Parathyroid adenoma (tissue), 2 donors: Measurements from ENCODE around the gene TMEM114.
"Not testable (repeated sequence)": the region's sequence is repeated elsewhere in the genome, so short reads cannot be mapped to it uniquely, and the experiment has no call there.

Source experiments
- H2AFZ ChIP-seq: fragments of 300-600 bp; sonication (generic); one replicate; pipeline ENCODE4 v1.7.0; 2017; ENCODE audit warnings: antibody characterized with exemption, mild to moderate bottlenecking
- H3K27ac ChIP-seq: fragments of 300-600 bp; sonication (generic); one replicate; pipeline ENCODE4 v1.7.0; 2017
- H3K27me3 ChIP-seq: fragments of 300-600 bp; sonication (generic); one replicate; pipeline ENCODE4 v1.7.0; 2017; ENCODE audit warnings: low read length; ENCODE audit not compliant: control insufficient read depth, insufficient read depth
- H3K36me3 ChIP-seq: fragments of 300-600 bp; sonication (generic); one replicate; pipeline ENCODE4 v1.7.0; 2017; ENCODE audit warnings: low read length; ENCODE audit not compliant: control insufficient read depth, insufficient read depth
- H3K4me1 ChIP-seq: fragments of 300-600 bp; sonication (generic); one replicate; pipeline ENCODE4 v1.7.0; 2017; ENCODE audit warnings: control low read depth
- H3K4me2 ChIP-seq: fragments of 300-600 bp; sonication (generic); one replicate; pipeline ENCODE4 v1.7.0; 2017; ENCODE audit warnings: low read length
- H3K4me3 ChIP-seq: fragments of 300-600 bp; sonication (generic); one replicate; pipeline ENCODE4 v1.7.0; 2017; ENCODE audit warnings: low read depth, low read length
- H3K79me2 ChIP-seq: fragments of 300-600 bp; sonication (generic); one replicate; pipeline ENCODE4 v1.7.0; 2017; ENCODE audit warnings: control low read depth
- H3K9ac ChIP-seq: fragments of 300-600 bp; sonication (generic); one replicate; pipeline ENCODE4 v1.7.0; 2017; ENCODE audit warnings: mild to moderate bottlenecking
- H3K9me3 ChIP-seq: fragments of 300-600 bp; sonication (generic); one replicate; pipeline ENCODE4 v1.7.0; 2017; ENCODE audit warnings: low read length; ENCODE audit not compliant: control insufficient read depth
- TF ChIP-seq, protein P1 (sequence below): fragments of 300-600 bp; sonication (generic); IDR thresholded peaks from one replicate; pipeline ENCODE4 v1.7.0; 2017; ENCODE audit warnings: antibody characterized with exemption, mild to moderate bottlenecking
- donor health status: primary hyperparathyroidism.

Gene TMEM114

GRCh38 chr16:8572063-8572918 is 18.0 kb downstream of the TMEM114 start:
- Histone ChIP-seq H3K27ac (no peak overlapping the region), H3K4me2 (no peak overlapping the region), H2AFZ (no peak overlapping the region), H3K4me1 (no peaks in the 10 kb centered on the region), H3K79me2 (no peaks in the 10 kb centered on the region), H3K4me3 (no peak overlapping the region), H3K9ac (no peak overlapping the region), H3K27me3 (no peaks in the 10 kb centered on the region), H3K36me3 (no peaks in the 10 kb centered on the region), H3K9me3 (no peaks in the 10 kb centered on the region)
- TF ChIP-seq, protein P1, sequence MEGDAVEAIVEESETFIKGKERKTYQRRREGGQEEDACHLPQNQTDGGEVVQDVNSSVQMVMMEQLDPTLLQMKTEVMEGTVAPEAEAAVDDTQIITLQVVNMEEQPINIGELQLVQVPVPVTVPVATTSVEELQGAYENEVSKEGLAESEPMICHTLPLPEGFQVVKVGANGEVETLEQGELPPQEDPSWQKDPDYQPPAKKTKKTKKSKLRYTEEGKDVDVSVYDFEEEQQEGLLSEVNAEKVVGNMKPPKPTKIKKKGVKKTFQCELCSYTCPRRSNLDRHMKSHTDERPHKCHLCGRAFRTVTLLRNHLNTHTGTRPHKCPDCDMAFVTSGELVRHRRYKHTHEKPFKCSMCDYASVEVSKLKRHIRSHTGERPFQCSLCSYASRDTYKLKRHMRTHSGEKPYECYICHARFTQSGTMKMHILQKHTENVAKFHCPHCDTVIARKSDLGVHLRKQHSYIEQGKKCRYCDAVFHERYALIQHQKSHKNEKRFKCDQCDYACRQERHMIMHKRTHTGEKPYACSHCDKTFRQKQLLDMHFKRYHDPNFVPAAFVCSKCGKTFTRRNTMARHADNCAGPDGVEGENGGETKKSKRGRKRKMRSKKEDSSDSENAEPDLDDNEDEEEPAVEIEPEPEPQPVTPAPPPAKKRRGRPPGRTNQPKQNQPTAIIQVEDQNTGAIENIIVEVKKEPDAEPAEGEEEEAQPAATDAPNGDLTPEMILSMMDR = no peak

GRCh38 chr16:8571061-8571596 is 19.2 kb downstream of the TMEM114 start:
- H3K9me3 ChIP-seq = no peaks in the 10 kb centered on the region
- no peaks in the 10 kb centered on the region for H3K79me2 ChIP-seq
- H2AFZ ChIP-seq = no peak overlapping the region
- H3K27ac ChIP-seq = no peak overlapping the region
- no peaks in the 10 kb centered on the region for H3K36me3 ChIP-seq
- no peaks in the 10 kb centered on the region for H3K4me1 ChIP-seq
- H3K9ac ChIP-seq = no peak overlapping the region
- TF ChIP-seq, protein P1 = no peak
- H3K4me3 ChIP-seq = no peak overlapping the region
- no peaks in the 10 kb centered on the region for H3K27me3 ChIP-seq
- no peak overlapping the region for H3K4me2 ChIP-seq

DNA sequence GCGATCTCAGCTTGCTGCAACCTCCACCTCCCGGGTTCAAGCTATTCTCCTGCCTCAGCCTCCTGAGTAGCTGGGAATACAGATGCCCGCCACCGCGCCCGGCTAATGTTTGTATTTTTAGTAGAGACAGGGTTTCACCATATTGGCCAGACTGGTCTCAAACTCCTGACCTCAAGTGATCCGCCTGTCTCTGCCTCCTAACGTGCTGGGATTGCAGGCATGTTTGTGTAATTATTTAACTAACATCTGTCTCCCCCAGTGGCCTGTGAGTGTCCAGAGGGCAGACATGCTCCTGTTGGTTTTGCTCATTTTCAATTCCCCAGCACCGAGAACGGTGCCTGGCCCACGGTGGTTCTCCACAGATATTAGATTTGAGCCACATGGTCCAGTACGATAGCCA is 19.9 kb downstream of the TMEM114 start:
- H3K79me2 ChIP-seq, H3K9me3 ChIP-seq, H3K4me3 ChIP-seq, H3K9ac ChIP-seq, H2AFZ ChIP-seq, H3K27me3 ChIP-seq, H3K36me3 ChIP-seq, H3K4me1 ChIP-seq, H3K4me2 ChIP-seq, H3K27ac ChIP-seq: not testable (repeated sequence)

- Histone ChIP-seq H3K4me3 (no peak overlapping the region), H3K4me1 (no peaks in the 10 kb centered on the region), H3K27ac (no peak overlapping the region), H3K27me3 (no peaks in the 10 kb centered on the region), H3K9me3 (no peaks in the 10 kb centered on the region), H3K9ac (no peak overlapping the region), H3K36me3 (no peaks in the 10 kb centered on the region), H3K4me2 (no peak overlapping the region), H3K79me2 (no peaks in the 10 kb centered on the region), H2AFZ (no peak overlapping the region)
- TF ChIP-seq, protein P1 = no peak
Measured at GRCh38 chr16:8569650-8570346, 20.5 kb downstream of the TMEM114 start.

DNA sequence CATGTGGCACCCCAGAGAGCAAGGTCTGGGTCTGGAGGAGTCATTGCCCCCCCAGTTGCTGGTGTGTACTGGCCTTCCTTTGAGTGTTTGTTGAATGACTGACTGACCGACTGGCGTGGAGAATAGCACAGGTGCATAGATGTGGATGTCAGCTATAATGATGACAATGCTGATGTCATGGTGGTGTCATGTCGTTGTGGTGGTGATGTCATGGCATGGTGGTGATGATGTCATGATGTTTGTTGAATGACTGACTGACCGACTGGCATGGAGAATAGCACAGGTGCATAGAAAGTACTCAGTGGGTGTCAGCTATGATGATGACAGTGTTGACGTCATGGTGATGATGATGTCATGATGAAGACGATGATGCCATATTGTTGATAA is 22.1 kb downstream of the TMEM114 start:
- H3K9me3 ChIP-seq = no peaks in the 10 kb centered on the region
- no peaks in the 10 kb centered on the region for H3K36me3 ChIP-seq
- no peak overlapping the region for H3K4me3 ChIP-seq
- no peak overlapping the region for H3K27ac ChIP-seq
- H3K4me2 ChIP-seq = no peak overlapping the region
- TF ChIP-seq, protein P1 = no peak
- H3K79me2 ChIP-seq = no peaks in the 10 kb centered on the region
- no peaks in the 10 kb centered on the region for H3K4me1 ChIP-seq
- H3K9ac ChIP-seq = no peak overlapping the region
- no peak overlapping the region for H2AFZ ChIP-seq
- no peaks in the 10 kb centered on the region for H3K27me3 ChIP-seq
